GM12872 (cell line): ENCODE measurements around the gene PSMD11.

Experiments
- TF ChIP-seq, protein P1 (sequence below): IDR thresholded peaks from 3 replicates; pipeline ENCODE4 v1.5.1; 2011; ENCODE audit warnings: low read depth, mild to moderate bottlenecking, low read length, moderate library complexity; ENCODE audit not compliant: insufficient read depth

PSMD11 gene

DNA sequence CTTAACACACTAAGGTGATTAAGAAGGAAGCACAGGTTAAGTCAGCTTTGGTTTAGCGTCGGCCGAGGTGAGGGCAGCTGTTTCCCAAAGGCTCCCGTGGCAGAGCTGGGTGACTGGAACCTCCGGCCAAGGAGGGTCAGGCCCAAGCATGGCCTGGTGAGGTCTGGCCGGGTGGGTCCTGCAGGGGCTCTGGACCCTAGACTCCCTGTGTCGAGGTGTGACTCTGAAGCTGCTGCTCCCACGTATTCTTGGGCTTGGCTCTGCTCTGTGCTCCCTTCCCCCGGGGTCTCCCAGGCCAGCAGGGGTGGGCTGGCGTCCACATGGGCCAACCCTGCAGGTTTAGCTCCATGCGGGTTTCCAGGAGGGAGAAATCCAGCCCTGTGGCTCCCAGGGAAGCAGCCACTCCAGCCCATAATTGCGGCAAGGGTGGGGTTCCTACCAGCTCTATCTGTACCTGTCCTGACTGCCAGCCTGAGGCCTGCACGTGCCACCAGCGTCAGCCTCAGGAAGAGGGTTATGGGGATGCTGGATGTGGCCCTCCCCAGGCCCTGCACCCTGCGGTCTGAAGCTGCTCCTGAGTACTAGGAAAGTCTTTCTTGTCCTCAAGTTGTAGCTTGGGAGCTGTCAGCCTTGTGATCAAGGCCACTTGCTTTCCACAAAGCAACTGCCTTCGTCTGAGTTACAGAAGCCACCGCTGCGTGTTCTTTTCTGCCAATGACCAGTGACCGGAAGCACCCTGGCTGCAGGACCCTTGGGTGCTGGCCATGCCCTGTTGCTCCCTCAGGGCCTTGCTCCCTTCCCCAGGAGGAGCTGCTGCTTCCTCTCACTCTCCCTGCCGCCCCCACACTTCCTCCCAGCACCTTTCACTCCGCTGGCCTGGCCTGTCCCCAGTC is 47.3 kb downstream of the PSMD11 start:
- TF ChIP-seq, protein P1, sequence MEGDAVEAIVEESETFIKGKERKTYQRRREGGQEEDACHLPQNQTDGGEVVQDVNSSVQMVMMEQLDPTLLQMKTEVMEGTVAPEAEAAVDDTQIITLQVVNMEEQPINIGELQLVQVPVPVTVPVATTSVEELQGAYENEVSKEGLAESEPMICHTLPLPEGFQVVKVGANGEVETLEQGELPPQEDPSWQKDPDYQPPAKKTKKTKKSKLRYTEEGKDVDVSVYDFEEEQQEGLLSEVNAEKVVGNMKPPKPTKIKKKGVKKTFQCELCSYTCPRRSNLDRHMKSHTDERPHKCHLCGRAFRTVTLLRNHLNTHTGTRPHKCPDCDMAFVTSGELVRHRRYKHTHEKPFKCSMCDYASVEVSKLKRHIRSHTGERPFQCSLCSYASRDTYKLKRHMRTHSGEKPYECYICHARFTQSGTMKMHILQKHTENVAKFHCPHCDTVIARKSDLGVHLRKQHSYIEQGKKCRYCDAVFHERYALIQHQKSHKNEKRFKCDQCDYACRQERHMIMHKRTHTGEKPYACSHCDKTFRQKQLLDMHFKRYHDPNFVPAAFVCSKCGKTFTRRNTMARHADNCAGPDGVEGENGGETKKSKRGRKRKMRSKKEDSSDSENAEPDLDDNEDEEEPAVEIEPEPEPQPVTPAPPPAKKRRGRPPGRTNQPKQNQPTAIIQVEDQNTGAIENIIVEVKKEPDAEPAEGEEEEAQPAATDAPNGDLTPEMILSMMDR, result no peak

DNA sequence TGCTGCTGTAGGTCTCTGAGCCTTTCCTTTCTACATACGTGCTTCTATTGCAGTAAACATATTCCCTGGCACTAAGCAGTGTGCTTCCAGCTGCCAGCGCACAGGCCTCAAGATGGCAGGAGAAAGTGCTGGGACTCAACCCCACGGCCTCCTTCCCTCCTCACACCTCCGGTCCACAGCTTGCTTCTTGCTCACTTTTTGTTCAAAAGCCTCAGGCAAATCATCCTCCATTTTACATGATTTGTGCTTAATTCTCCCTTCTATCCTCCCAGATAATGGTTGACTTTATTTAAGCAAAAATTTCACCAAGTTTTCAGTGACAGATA is 47.9 kb downstream of the PSMD11 start:
- TF ChIP-seq, protein P1, result no peak

DNA sequence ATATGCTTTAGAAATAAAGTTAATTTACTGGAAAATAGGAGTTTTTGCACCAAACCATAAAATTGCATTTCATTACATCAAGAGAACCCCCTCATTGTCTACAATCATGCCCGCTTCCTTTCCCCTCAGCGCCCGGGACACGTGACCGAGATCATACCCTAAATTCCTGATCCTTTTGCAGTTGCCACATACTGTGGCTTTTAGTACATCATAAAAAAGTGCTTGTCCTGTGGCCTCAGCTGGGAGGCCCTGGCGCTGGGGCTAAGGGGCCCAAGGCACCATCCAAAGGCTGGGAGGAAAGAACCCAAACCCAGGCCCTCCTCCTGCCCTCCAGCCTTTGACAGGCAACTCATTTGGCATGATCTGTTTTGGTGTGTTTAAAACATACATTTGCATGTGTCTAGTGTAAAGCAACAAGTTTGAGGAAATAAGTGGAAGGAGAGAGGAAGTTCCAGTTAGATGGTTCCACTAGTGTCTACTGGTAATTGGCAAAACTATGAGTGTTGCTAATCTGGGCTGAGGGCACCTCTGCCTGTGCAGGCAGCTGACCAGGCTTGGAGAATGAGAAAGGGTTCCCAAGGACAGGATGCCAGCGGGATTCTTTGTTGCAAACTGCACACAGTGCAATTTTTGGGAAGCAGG is 48.5 kb downstream of the PSMD11 start:
- TF ChIP-seq, protein P1, result no peak

DNA sequence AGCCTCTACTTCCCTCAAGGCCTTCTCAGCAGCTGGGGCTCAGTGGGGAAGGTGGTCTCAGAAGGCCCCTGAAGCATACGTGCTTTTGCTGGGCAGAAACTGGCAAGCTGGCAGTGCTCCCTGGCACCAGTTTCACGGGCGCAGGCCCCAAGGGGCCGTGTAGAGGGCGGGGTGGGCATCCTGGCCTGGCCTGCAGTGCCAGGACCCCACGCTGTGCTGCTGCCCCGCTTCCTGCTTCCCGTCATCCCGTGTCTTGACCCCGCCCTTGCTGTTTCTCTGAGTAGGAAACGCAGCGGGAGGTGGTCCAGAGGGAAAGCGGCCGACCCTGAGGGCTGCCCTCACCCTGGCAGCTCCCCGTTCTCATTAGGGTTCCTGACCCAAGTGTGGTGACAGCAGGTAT is 49.3 kb downstream of the PSMD11 start:
- TF ChIP-seq, protein P1, result no peak

DNA sequence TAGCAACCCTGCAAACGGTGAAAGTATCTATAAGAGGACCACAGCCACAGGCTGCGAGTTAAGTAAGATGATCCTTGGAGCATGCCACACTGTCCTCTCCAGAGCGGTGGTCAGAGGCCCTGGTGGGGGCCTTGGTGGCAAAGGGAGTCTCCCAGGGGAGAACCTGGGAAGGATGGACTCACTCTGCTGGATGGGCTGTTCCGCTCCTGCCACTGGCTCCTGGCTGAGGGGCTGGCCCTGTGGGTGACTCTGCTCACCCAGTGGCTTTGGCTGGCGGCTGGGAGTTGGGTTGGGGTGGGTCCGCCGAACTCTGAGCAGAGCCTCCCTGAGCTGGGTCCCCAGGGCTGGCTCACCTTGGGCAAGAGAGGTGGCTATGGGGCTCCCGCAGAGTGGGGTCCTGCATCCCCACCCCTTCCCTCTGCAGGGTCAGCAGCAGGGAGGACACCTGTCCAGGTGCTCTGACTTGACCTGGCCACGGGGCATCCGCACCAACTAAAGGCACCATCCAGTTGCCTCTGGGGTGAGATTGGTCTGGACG is 49.7 kb downstream of the PSMD11 start:
- TF ChIP-seq, protein P1, result no peak

DNA sequence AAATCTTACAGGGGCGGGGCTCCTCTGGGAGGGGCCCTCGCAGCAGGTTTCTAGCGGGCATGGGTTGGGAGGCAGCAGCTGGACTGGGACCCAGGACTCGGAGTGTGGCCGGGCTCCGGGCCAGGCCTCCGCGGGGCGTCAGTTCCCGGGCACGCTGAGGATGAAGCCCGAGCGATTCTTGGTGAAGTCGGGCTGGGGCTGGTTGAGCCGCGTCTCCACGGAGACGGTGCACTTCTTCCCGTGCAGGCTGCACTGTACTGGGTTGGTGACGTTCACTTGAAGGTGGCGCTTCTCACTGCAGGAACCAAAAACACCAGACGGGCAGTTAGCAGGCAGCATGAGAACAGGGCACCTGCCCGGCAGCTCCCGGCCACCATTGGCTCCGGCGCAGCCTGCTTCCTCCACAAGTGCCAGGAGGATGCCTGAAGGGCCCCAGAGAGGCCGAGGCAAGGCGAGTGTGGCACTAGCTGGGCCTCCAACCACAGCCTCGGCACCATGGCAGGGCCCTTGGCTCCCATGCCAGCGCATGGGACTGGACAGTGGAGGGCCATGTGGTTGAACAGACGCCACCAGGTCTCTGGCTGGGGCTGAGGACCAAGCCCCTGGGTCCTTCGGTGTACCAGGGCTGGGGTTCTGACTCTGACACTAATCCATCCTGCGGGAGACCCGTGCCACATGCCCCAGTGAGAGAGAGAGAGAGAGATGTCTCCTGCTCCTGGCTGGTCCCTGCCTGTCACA is 50.5 kb downstream of the PSMD11 start:
- TF ChIP-seq, protein P1, result no peak
